ENCODE data around the gene OR13J1.

OR13J1 gene

GRCh38 chr9:35856206-35856605, 14.0 kb downstream of the OR13J1 start:
- FAIRE-seq: no peak
- DNase-seq (ENCODE audit: insufficient read length, low spot score): no peak
- no peak for TF ChIP-seq CTCF (IDR thresholded peaks at IDR 0.05; ENCODE audit: insufficient read depth, missing control alignments)

- no peak for FAIRE-seq
- TF ChIP-seq CTCF (IDR thresholded peaks at IDR 0.05; ENCODE audit: insufficient read depth, missing control alignments): no peak
- no peak for DNase-seq (ENCODE audit: insufficient read length, low spot score)
Measured at GRCh38 chr9:35854091-35854762, 16.0 kb downstream of the OR13J1 start.

- no peak for FAIRE-seq
- no peak for DNase-seq (ENCODE audit: insufficient read length, low spot score)
- no peak for TF ChIP-seq CTCF (IDR thresholded peaks at IDR 0.05; ENCODE audit: insufficient read depth, missing control alignments)
Measured at GRCh38 chr9:35852876-35853865, 17.0 kb downstream of the OR13J1 start.

GRCh38 chr9:35852267-35852815, 17.9 kb downstream of the OR13J1 start:
- TF ChIP-seq CTCF (IDR thresholded peaks at IDR 0.05; ENCODE audit: insufficient read depth, missing control alignments): no peak
- no peak for FAIRE-seq
- DNase-seq (ENCODE audit: insufficient read length, low spot score): no peak

GRCh38 chr9:35847792-35848572, 22.2 kb downstream of the OR13J1 start:
- TF ChIP-seq CTCF (IDR thresholded peaks at IDR 0.05; ENCODE audit: insufficient read depth, missing control alignments): no peak
- DNase-seq (ENCODE audit: insufficient read length, low spot score): no peak
- no peak for FAIRE-seq

- TF ChIP-seq CTCF (IDR thresholded peaks at IDR 0.05; ENCODE audit: insufficient read depth, missing control alignments): no peak
- no peak for DNase-seq (ENCODE audit: insufficient read length, low spot score)
- FAIRE-seq: no peak
Measured at GRCh38 chr9:35845824-35846771, 24.1 kb downstream of the OR13J1 start.
